Upper lobe of right lung (tissue), 1 donor: ENCODE results near the gene LRMDA. TPM values are rescaled to one million over a fixed set of nuclear protein-coding genes. Genes with fewer than 3 reads are reported as not detected.

ENCODE experiments used
- ATAC-seq: fragments of 200-7000 bp; cut with Tn5 transposase; one replicate; pipeline ENCODE4 v1.9.1; 2020; ENCODE audit warnings: mild to moderate bottlenecking, moderate library complexity
- DNase-seq: peaks from one replicate; pipeline ENCODE4 v3.0.0-alpha.2; 2020
- H3K27ac ChIP-seq: fragments of 200-600 bp; one replicate; pipeline ENCODE4 v1.8.0; 2022
- H3K27me3 ChIP-seq: fragments of 200-600 bp; one replicate; pipeline ENCODE4 v1.8.0; 2022; ENCODE audit warnings: mild to moderate bottlenecking
- H3K36me3 ChIP-seq: fragments of 200-600 bp; one replicate; pipeline ENCODE4 v1.8.0; 2022
- H3K4me1 ChIP-seq: fragments of 200-600 bp; one replicate; pipeline ENCODE4 v1.8.0; 2022
- H3K4me3 ChIP-seq: fragments of 200-600 bp; one replicate; pipeline ENCODE4 v1.8.0; 2022; ENCODE audit warnings: mild to moderate bottlenecking
- H3K9me3 ChIP-seq: fragments of 200-600 bp; one replicate; pipeline ENCODE4 v1.8.0; 2022
- CTCF ChIP-seq: fragments of 200-600 bp; IDR thresholded peaks from one replicate; pipeline ENCODE4 v1.8.0; 2022; ENCODE audit warnings: antibody characterized with exemption
- intact Hi-C: fragments of 100-400 bp; cut with DNase I; formaldehyde crosslinking; loops from one replicate; pipeline ENCODE4 v1.11.0; 2022
- total RNA-seq: library from RNA; stranded (reverse); fragmentation: NEBNext Ultra II Directional; extraction: Animal tissue kit (Norgen Biotek cat#: 25700); gene quantifications from one replicate; pipeline ENCODE4 v1.2.1, GENCODE V29; 2021
- donor health status: DM: no; HTN: yes; CAD: no; lungs with severe emphysema.

LRMDA gene
- total RNA-seq, 1 donor from 2014 or later = 20.0 TPM

DNA sequence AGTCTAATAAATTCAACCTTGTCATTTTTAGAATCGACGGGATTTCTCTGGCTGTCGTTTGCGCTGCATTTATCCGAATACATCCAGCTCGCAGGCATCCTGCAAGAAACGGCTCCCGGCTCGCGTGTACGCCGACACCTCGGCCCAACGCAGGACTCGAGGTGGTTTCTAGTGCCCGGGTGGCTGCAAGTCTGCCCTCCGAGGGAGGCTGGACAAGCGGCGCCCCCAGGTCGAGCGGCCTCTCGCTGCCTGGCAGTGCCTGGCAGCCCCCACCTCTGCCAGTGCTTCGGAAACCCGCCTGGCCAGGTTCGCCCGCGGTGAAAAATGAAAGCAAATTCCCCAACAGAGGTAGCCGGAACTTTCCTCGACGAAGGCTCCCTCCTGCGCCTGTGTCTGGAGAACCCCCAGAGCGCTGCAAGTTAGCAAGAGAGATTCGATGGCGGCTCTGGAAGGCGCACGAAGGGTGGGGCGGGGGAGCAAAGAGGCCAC lies 24.2 kb upstream of the LRMDA start:
- H3K4me3 ChIP-seq = peak overlapping the region; percentile 70
- TF ChIP-seq CTCF = no peak
- ATAC-seq = no peak
- H3K27me3 ChIP-seq = peaks cover 7% of the 10 kb centered on the region
- no peaks in the 10 kb centered on the region for H3K36me3 ChIP-seq
- H3K27ac ChIP-seq = peak overlapping the region; percentile 96
- H3K9me3 ChIP-seq = no peaks in the 10 kb centered on the region
- intact Hi-C loops = no loop called here
- peaks cover 24% of the 10 kb centered on the region for H3K4me1 ChIP-seq
- DNase-seq = peak; percentile 74

DNA sequence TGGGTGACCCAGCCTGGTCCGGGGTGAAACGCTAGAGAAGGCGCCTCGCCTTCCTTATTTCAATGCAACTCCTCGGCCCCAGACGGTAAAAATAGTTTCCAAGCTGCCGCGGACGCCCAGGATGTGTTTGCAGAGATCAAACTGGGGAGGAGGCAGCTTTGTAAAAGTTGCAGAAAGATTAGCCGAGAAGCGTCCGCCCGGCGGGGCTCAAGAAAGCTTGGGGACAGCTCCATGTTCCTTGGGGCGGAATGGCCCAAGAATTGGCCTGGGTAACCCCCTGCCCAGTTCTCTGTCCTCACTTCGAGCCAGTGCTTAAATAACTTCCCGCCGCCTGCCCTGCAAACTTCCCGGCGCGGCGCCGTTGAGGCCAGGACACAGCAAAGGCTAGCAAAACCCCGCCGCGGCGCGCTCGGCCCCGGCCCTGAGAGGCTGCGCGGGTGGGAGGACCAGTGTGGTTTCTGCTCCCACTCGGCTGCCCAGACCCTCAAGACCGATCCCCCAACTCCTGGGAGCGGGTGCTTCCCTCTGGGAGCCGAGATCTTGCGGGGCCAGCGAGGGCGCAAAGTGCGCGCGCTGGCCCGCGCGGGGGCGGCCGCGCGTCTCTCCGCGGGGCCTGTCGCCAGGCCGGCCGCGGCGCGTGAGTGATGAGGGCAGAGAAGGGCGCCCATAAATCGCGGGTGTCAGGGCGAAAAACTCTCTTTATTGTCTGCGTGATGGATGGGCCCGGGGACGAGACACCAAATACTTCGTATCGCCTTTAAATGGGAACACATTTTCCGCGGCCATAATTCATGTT lies 23.5 kb upstream of the LRMDA start:
- peaks cover 24% of the 10 kb centered on the region for H3K4me1 ChIP-seq
- no peak for ATAC-seq

GRCh38 chr10:75408509-75408875 lies 22.9 kb upstream of the LRMDA start:
- peaks cover 7% of the 10 kb centered on the region for H3K27me3 ChIP-seq
- ATAC-seq (no peak), DNase-seq (peak; percentile 70)
- no peaks in the 10 kb centered on the region for H3K36me3 ChIP-seq
- H3K4me3 ChIP-seq = peak overlapping the region; percentile 70
- H3K4me1 ChIP-seq = peaks cover 24% of the 10 kb centered on the region
- intact Hi-C loops = no loop called here
- H3K27ac ChIP-seq = peak overlapping the region; percentile 96
- TF ChIP-seq CTCF = no peak
- no peaks in the 10 kb centered on the region for H3K9me3 ChIP-seq

More for the DNA sequence above, 23.5 kb upstream of the LRMDA start:
- DNase-seq = peak; percentile 78
- TF ChIP-seq CTCF = peak; percentile 11
- Histone ChIP-seq H3K27me3 (peaks cover 7% of the 10 kb centered on the region), H3K36me3 (no peaks in the 10 kb centered on the region), H3K9me3 (no peaks in the 10 kb centered on the region), H3K4me3 (peak overlapping the region; percentile 70), H3K27ac (peak overlapping the region; percentile 96)
- intact Hi-C loops = no loop called here

- Histone ChIP-seq H3K36me3 (no peaks in the 10 kb centered on the region), H3K4me3 (peak overlapping the region; percentile 70), H3K4me1 (peaks cover 22% of the 10 kb centered on the region), H3K9me3 (no peaks in the 10 kb centered on the region), H3K27ac (peak overlapping the region; percentile 96), H3K27me3 (peaks cover 6% of the 10 kb centered on the region)
- no peak for TF ChIP-seq CTCF
- intact Hi-C loops = no loop called here
- DNase-seq = peak; percentile 92
- ATAC-seq = peak; percentile 91
These were observed 22.2 kb upstream of the LRMDA start for GRCh38 chr10:75408911-75409885.

DNA sequence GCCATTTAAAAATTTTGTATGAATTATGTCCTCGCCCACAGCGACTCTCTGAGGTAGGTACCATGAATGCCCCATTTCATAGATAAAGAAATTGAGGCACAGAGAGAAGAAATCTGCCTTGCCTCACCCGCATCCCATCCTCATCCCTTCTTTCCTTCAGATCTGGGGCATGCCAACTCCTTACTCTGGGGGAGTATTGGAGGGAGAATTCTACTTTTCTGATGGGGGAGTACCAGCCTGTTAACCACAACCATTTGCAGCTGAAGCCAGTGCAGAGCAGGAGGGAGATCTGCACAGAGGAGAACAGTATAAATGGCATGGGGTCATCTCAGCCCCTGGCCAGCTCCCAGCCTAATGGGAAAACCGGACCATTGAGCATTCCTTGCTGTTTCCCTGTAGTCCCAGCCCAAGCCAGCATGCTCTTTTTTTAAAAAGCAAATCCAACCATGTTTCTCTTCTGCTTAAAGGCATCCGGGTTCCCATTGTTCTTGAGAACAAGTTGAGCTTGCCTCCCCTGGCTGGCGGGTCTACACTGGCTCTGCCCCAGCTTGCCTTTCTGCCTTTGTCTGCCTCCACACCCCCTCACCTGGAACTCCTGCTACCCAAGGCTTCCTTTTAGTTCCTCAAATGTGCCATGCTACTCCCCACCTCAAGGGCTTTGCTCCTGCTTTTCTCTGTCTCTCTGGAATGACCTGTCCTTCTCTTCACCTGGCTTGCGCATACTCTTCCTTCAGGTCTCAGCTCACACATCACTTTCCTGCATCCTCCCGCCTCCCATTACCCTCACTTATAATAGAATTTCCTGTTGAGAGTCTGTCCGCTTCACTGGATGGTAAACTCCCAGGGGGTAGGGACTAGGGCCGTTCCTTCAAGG lies 21.1 kb upstream of the LRMDA start:
- ATAC-seq = no peak
- Histone ChIP-seq H3K27me3 (no peaks in the 10 kb centered on the region), H3K4me3 (peak overlapping the region; percentile 70), H3K36me3 (no peaks in the 10 kb centered on the region), H3K4me1 (peaks cover 11% of the 10 kb centered on the region), H3K9me3 (no peaks in the 10 kb centered on the region), H3K27ac (peak overlapping the region; percentile 96)
- intact Hi-C loops = no loop called here
- no peak for TF ChIP-seq CTCF
- no peak for DNase-seq
